ENCODE measurements around the gene LRRC4C.

LRRC4C gene

GRCh38 chr11:40838181-40838683, 621.2 kb downstream of the LRRC4C start:
- DNase-seq (ENCODE audit: low spot score) (no peak), ATAC-seq (ENCODE audit: low read depth) (no peak)

GRCh38 chr11:40827116-40827515, 632.3 kb downstream of the LRRC4C start:
- no peak for TF ChIP-seq CTCF (IDR thresholded peaks at IDR 0.05; ENCODE audit: poor library complexity, severe bottlenecking)
- Histone ChIP-seq H3K36me3 (ENCODE audit: low read depth) (no peaks in the 10 kb centered on the region), H3K27me3 (ENCODE audit: insufficient read depth, poor library complexity, severe bottlenecking) (no peaks in the 10 kb centered on the region), H3K9me3 (ENCODE audit: severe bottlenecking) (no peaks in the 10 kb centered on the region), H3K4me3 (ENCODE audit: severe bottlenecking) (no peak overlapping the region), H3K27ac (ENCODE audit: poor library complexity, severe bottlenecking) (no peak overlapping the region), H3K4me1 (ENCODE audit: insufficient read depth, poor library complexity, severe bottlenecking) (no peaks in the 10 kb centered on the region)
- ATAC-seq (ENCODE audit: low read depth) (no peak), DNase-seq (ENCODE audit: low spot score) (no peak)

More at GRCh38 chr11:40838181-40838683, 621.2 kb downstream of the LRRC4C start:
- Histone ChIP-seq H3K36me3 (ENCODE audit: low read depth) (no peaks in the 10 kb centered on the region), H3K27ac (ENCODE audit: poor library complexity, severe bottlenecking) (no peak overlapping the region), H3K4me1 (ENCODE audit: insufficient read depth, poor library complexity, severe bottlenecking) (no peaks in the 10 kb centered on the region), H3K27me3 (ENCODE audit: insufficient read depth, poor library complexity, severe bottlenecking) (no peaks in the 10 kb centered on the region), H3K4me3 (ENCODE audit: severe bottlenecking) (no peak overlapping the region), H3K9me3 (ENCODE audit: severe bottlenecking) (no peaks in the 10 kb centered on the region)
- no peak for TF ChIP-seq CTCF (IDR thresholded peaks at IDR 0.05; ENCODE audit: poor library complexity, severe bottlenecking)

- no peak for TF ChIP-seq CTCF (IDR thresholded peaks at IDR 0.05; ENCODE audit: poor library complexity, severe bottlenecking)
- DNase-seq (ENCODE audit: low spot score) = no peak
- Histone ChIP-seq H3K9me3 (ENCODE audit: severe bottlenecking) (no peaks in the 10 kb centered on the region), H3K27ac (ENCODE audit: poor library complexity, severe bottlenecking) (no peak overlapping the region), H3K4me1 (ENCODE audit: insufficient read depth, poor library complexity, severe bottlenecking) (no peaks in the 10 kb centered on the region), H3K36me3 (ENCODE audit: low read depth) (no peaks in the 10 kb centered on the region), H3K27me3 (ENCODE audit: insufficient read depth, poor library complexity, severe bottlenecking) (no peaks in the 10 kb centered on the region), H3K4me3 (ENCODE audit: severe bottlenecking) (no peak overlapping the region)
- ATAC-seq (ENCODE audit: low read depth) = no peak
Observed at GRCh38 chr11:40826601-40827000, 632.9 kb downstream of the LRRC4C start.

GRCh38 chr11:40825201-40825834, 634.1 kb downstream of the LRRC4C start:
- Histone ChIP-seq H3K4me1 (ENCODE audit: insufficient read depth, poor library complexity, severe bottlenecking) (no peaks in the 10 kb centered on the region), H3K27me3 (ENCODE audit: insufficient read depth, poor library complexity, severe bottlenecking) (no peaks in the 10 kb centered on the region), H3K9me3 (ENCODE audit: severe bottlenecking) (no peaks in the 10 kb centered on the region), H3K27ac (ENCODE audit: poor library complexity, severe bottlenecking) (no peak overlapping the region), H3K4me3 (ENCODE audit: severe bottlenecking) (no peak overlapping the region), H3K36me3 (ENCODE audit: low read depth) (no peaks in the 10 kb centered on the region)
- DNase-seq (ENCODE audit: low spot score) (no peak), ATAC-seq (ENCODE audit: low read depth) (no peak)
- TF ChIP-seq CTCF (IDR thresholded peaks at IDR 0.05; ENCODE audit: poor library complexity, severe bottlenecking) = no peak

- no peak for TF ChIP-seq CTCF (IDR thresholded peaks at IDR 0.05; ENCODE audit: poor library complexity, severe bottlenecking)
- H3K36me3 ChIP-seq (ENCODE audit: low read depth) = no peaks in the 10 kb centered on the region
- H3K27me3 ChIP-seq (ENCODE audit: insufficient read depth, poor library complexity, severe bottlenecking) = peaks cover 4% of the 10 kb centered on the region
- no peak overlapping the region for H3K27ac ChIP-seq (ENCODE audit: poor library complexity, severe bottlenecking)
- no peaks in the 10 kb centered on the region for H3K9me3 ChIP-seq (ENCODE audit: severe bottlenecking)
- DNase-seq (ENCODE audit: low spot score) (no peak), ATAC-seq (ENCODE audit: low read depth) (no peak)
- H3K4me3 ChIP-seq (ENCODE audit: severe bottlenecking) = no peak overlapping the region
- H3K4me1 ChIP-seq (ENCODE audit: insufficient read depth, poor library complexity, severe bottlenecking) = no peaks in the 10 kb centered on the region
Observed at GRCh38 chr11:40819230-40819629, 640.2 kb downstream of the LRRC4C start.
